ENCODE data around the gene CCDC33.

The CCDC33 gene

DNA sequence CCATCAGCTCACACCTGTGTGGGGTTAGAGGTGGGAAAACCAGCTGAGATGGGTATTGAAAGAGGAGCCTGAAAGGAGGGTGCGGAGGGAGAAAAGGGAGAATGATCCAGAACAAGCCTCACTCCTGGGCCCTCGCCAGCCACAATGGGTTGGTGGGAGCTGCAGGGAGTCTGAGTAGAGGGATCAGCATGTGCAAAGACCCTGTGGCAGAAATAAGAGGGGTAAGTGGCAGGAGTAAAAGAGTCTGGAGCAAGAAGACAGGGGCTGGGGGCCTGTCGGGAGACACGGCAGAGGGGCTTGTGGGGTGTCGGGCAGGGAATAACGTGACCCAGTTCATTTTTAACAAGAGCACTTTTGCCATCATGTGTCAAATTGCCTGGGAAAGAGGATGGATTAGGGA lies 34.0 kb downstream of the CCDC33 start:
- TF ChIP-seq CTCF (IDR thresholded peaks at IDR 0.05; ENCODE audit: borderline replicate concordance, extremely low read depth, low read length, poor library complexity, severe bottlenecking) (no peak), EZH2 (IDR thresholded peaks at IDR 0.05; ENCODE audit: borderline replicate concordance, low read depth, low read length, severe bottlenecking) (no peak)
- no peak overlapping the region for H3K9ac ChIP-seq (ENCODE audit: low read depth, low read length)
- no peak overlapping the region for H3K4me3 ChIP-seq (ENCODE audit: low read depth in 1 of 2, low read length in 2 of 2)
- ATAC-seq (ENCODE audit: insufficient read depth, low read depth) (no peak), DNase-seq (no peak)
- no peak overlapping the region for H3K27ac ChIP-seq (ENCODE audit: low read length)
- H3K79me2 ChIP-seq (ENCODE audit: insufficient read depth, low read length), result no peaks in the 10 kb centered on the region
- no peaks in the 10 kb centered on the region for H3K4me1 ChIP-seq (ENCODE audit: insufficient read depth, low read length)
- H2AFZ ChIP-seq (ENCODE audit: low read depth, low read length), result no peak overlapping the region
- no peaks in the 10 kb centered on the region for H3K9me3 ChIP-seq (ENCODE audit: insufficient read depth, low read length, severe bottlenecking)
- H3K27me3 ChIP-seq (ENCODE audit: insufficient read depth, low read length, poor library complexity), result peaks cover 4% of the 10 kb centered on the region
- no peaks in the 10 kb centered on the region for H4K20me1 ChIP-seq (ENCODE audit: insufficient read depth, low read length)
- no peaks in the 10 kb centered on the region for H3K36me3 ChIP-seq (ENCODE audit: insufficient read depth, low read length)
- no peak overlapping the region for H3K4me2 ChIP-seq (ENCODE audit: insufficient read depth, low read length)

GRCh38 chr15:74270854-74271520 lies 34.9 kb downstream of the CCDC33 start:
- Histone ChIP-seq H3K79me2 (ENCODE audit: insufficient read depth, low read length) (no peaks in the 10 kb centered on the region), H2AFZ (ENCODE audit: low read depth, low read length) (no peak overlapping the region), H3K27me3 (ENCODE audit: insufficient read depth, low read length, poor library complexity) (peaks cover 4% of the 10 kb centered on the region), H3K4me3 (ENCODE audit: low read depth in 1 of 2, low read length in 2 of 2) (no peak overlapping the region), H3K4me1 (ENCODE audit: insufficient read depth, low read length) (no peaks in the 10 kb centered on the region), H4K20me1 (ENCODE audit: insufficient read depth, low read length) (no peaks in the 10 kb centered on the region), H3K36me3 (ENCODE audit: insufficient read depth, low read length) (no peaks in the 10 kb centered on the region), H3K9ac (ENCODE audit: low read depth, low read length) (no peak overlapping the region), H3K4me2 (ENCODE audit: insufficient read depth, low read length) (no peak overlapping the region), H3K27ac (ENCODE audit: low read length) (no peak overlapping the region), H3K9me3 (ENCODE audit: insufficient read depth, low read length, severe bottlenecking) (no peaks in the 10 kb centered on the region)
- DNase-seq (no peak), ATAC-seq (ENCODE audit: insufficient read depth, low read depth) (no peak)
- TF ChIP-seq CTCF (IDR thresholded peaks at IDR 0.05; ENCODE audit: borderline replicate concordance, extremely low read depth, low read length, poor library complexity, severe bottlenecking) (no peak), EZH2 (IDR thresholded peaks at IDR 0.05; ENCODE audit: borderline replicate concordance, low read depth, low read length, severe bottlenecking) (no peak)

DNA sequence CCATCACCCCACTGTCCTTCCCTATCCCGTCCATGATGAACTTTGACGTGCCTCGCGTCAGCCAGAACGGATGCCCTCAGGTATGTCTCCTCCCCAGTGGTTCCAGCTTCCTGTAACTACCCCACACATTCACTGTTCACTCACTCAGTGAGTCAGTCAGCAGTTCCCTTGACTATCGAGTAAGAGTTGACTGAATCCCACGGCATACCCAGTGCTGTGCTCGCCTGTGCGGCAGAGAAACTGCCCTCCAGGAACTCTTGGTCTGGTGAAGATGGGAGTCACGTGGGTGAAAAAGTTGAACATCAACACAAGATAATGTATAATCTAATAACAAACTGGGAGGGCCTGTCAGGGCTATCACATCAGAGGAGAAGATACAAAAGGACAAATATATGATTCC lies 36.7 kb downstream of the CCDC33 start:
- Histone ChIP-seq H3K36me3 (ENCODE audit: insufficient read depth, low read length) (no peaks in the 10 kb centered on the region), H3K4me3 (ENCODE audit: low read depth in 1 of 2, low read length in 2 of 2) (no peak overlapping the region), H3K79me2 (ENCODE audit: insufficient read depth, low read length) (no peaks in the 10 kb centered on the region), H3K9ac (ENCODE audit: low read depth, low read length) (no peak overlapping the region), H3K4me1 (ENCODE audit: insufficient read depth, low read length) (no peaks in the 10 kb centered on the region), H3K27me3 (ENCODE audit: insufficient read depth, low read length, poor library complexity) (peaks cover 4% of the 10 kb centered on the region), H2AFZ (ENCODE audit: low read depth, low read length) (no peak overlapping the region), H3K9me3 (ENCODE audit: insufficient read depth, low read length, severe bottlenecking) (no peaks in the 10 kb centered on the region), H4K20me1 (ENCODE audit: insufficient read depth, low read length) (no peaks in the 10 kb centered on the region; the same call in 1 of the 2 replicates), H3K27ac (ENCODE audit: low read length) (no peak overlapping the region), H3K4me2 (ENCODE audit: insufficient read depth, low read length) (no peak overlapping the region)
- DNase-seq (no peak), ATAC-seq (ENCODE audit: insufficient read depth, low read depth) (no peak)
- TF ChIP-seq EZH2 (IDR thresholded peaks at IDR 0.05; ENCODE audit: borderline replicate concordance, low read depth, low read length, severe bottlenecking) (no peak), CTCF (IDR thresholded peaks at IDR 0.05; ENCODE audit: borderline replicate concordance, extremely low read depth, low read length, poor library complexity, severe bottlenecking) (no peak)

All from DND-41 (cell line).